ENCODE measurements around the gene CRHR1.

DNA sequence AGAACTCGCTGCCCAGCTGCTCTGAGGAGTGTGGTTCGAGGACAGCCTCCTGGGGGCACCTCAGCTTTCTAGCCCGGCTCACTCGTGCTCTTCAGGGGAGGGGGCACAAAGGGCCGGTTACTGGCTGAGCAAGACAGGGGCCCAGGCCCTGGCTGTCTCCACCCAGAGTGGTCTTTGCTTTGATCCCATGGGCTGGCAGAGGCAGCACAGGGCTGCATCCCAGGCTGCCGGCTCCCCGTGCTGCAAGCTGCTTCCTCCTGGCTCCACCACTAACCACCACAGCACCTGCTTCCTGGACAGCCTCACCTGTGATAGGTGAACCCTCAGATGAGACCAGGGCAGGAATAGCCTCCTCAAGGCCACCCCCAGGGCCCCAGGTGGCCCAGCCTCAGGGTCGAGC, 67.3 kb downstream of the CRHR1 start:
- TF ChIP-seq, protein P1, sequence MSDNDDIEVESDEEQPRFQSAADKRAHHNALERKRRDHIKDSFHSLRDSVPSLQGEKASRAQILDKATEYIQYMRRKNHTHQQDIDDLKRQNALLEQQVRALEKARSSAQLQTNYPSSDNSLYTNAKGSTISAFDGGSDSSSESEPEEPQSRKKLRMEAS (IDR thresholded peaks at IDR 0.05; ENCODE audit: low read depth, low read length), result no peak
- TF ChIP-seq, protein P2, sequence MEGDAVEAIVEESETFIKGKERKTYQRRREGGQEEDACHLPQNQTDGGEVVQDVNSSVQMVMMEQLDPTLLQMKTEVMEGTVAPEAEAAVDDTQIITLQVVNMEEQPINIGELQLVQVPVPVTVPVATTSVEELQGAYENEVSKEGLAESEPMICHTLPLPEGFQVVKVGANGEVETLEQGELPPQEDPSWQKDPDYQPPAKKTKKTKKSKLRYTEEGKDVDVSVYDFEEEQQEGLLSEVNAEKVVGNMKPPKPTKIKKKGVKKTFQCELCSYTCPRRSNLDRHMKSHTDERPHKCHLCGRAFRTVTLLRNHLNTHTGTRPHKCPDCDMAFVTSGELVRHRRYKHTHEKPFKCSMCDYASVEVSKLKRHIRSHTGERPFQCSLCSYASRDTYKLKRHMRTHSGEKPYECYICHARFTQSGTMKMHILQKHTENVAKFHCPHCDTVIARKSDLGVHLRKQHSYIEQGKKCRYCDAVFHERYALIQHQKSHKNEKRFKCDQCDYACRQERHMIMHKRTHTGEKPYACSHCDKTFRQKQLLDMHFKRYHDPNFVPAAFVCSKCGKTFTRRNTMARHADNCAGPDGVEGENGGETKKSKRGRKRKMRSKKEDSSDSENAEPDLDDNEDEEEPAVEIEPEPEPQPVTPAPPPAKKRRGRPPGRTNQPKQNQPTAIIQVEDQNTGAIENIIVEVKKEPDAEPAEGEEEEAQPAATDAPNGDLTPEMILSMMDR (IDR thresholded peaks at IDR 0.05; ENCODE audit: low read depth, low read length), result no peak
- no peak for TF ChIP-seq POLR2A (IDR thresholded peaks at IDR 0.05; ENCODE audit: extremely low read depth, insufficient read length)
